Left ventricle myocardium superior (tissue), 1 donor: ENCODE measurements around the gene CHST3. TPM values are rescaled to one million over a fixed set of nuclear protein-coding genes. Genes with fewer than 3 reads are reported as not detected.
"Not testable (repeated sequence)": the region's sequence is repeated elsewhere in the genome, so short reads cannot be mapped to it uniquely, and the experiment has no call there.

Experiments used
- ATAC-seq: fragments of 200-7000 bp; cut with Tn5 transposase; one replicate; pipeline ENCODE4 v1.9.1; 2020; ENCODE audit warnings: mild to moderate bottlenecking, moderate library complexity
- DNase-seq: peaks from one replicate; pipeline ENCODE4 v3.0.0-alpha.2; 2020
- intact Hi-C: fragments of 100-400 bp; cut with micrococcal nuclease; formaldehyde crosslinking; loops from one replicate; pipeline ENCODE4 v1.11.0; 2022
- long read RNA-seq: library from polyadenylated mRNA; unstranded; transcript quantifications from one replicate; pipeline ENCODE4 v2.0.0, GENCODE V29; 2021
- total RNA-seq: library from RNA; stranded (reverse); fragmentation: NEBNext Ultra II Directional; extraction: Animal tissue kit (Norgen Biotek cat#: 25700); gene quantifications from one replicate; pipeline ENCODE4 v1.2.1, GENCODE V29; 2021
- donor health status: DM: no; HTN: yes; CAD: no; lungs with severe emphysema.

CHST3 gene, protein sequence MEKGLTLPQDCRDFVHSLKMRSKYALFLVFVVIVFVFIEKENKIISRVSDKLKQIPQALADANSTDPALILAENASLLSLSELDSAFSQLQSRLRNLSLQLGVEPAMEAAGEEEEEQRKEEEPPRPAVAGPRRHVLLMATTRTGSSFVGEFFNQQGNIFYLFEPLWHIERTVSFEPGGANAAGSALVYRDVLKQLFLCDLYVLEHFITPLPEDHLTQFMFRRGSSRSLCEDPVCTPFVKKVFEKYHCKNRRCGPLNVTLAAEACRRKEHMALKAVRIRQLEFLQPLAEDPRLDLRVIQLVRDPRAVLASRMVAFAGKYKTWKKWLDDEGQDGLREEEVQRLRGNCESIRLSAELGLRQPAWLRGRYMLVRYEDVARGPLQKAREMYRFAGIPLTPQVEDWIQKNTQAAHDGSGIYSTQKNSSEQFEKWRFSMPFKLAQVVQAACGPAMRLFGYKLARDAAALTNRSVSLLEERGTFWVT
- 18.5 TPM for total RNA-seq
- long read RNA-seq, partial matches to known transcripts: 0 of 16 reads
- long read RNA-seq, other reads (novel, unspliced or antisense): 16 of 16 reads

DNA sequence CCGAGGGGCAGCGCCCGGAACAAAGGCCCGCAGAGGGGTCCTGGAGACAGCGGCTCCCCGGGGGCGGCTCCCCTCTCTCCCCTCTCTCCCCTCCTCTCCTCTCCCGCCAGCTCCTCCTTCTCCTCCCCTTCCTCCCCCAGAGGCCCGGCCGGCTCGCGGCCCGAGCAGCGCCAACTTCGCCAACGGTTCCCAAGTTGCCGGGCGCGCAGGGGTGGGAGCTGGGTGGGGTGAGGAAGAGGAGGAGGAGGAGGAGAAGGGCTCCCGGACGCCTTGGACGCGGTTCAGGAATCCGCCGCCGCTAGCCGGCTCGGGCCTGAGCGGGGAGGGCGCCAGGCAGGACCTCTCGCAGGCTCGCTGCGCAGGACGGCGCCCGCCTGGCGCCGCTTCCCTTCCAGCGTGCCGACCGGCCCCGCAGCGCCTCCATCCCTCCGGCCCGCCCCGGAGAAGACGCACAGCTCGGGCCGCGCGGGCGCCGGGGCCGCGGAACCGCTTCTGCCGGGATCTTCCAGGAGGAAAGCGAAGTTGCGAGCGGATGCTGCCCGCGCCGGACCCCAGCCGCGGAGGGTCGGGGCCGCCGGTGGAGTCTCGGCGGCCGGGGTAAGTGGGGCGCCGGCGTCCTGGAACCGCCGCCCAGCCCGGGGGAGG is at the start of gene CHST3:
TSS of gene CHST3 (plus strand) at position 298 of the 645 bp plus-strand sequence. CDS start 41,448 bp downstream, outside the sequence.
- peak; percentile 86 for ATAC-seq
- peak; percentile 91 for DNase-seq
- intact Hi-C loops: loop anchor here (10.0 kb wide), 1 partner anchor 51 kb away; no protein-coding TSS in a partner anchor

DNA sequence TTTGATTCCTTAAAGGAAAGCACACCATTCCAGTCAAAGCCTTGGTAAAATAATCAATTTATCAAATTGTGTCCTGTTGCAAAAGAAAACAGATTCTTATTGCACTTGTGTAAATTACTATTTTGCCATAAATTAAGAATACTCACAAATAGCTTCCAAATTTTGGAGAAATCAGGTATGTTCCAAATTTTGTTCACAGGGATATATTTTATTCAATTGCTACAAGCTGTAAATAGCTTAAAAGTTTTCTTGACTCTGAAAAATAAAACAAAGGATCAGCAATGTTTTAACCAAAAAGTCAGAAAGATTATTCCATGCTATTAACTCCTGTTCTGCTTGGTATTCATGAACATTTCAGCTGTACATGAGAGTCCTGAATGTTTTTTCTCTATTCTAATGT is 47.4 kb upstream of the CHST3 start:
- intact Hi-C loops: no loop called here
- ATAC-seq: no peak
- DNase-seq: no peak

DNA sequence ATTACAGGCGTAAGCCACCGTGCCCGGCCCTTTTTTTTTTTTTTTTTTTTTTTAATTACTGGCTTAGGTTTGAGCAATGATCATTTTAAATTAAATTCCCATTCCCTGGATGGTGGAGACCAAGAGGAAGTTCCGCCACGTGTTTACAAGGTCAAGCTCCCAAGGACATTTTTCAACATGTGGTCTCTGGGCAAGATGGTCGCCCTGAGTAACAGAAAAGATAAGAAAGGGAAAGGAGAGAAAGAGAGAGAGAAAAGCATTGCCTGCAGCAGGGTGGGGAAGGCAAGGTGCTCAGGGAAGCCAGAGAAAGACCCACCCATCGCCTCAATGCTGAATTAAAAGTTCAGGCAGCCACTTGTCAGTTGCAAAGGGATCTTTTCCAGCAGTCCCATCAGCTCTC is 45.2 kb upstream of the CHST3 start:
- ATAC-seq (no peak), DNase-seq (no peak)
- intact Hi-C loops: no loop called here

DNA sequence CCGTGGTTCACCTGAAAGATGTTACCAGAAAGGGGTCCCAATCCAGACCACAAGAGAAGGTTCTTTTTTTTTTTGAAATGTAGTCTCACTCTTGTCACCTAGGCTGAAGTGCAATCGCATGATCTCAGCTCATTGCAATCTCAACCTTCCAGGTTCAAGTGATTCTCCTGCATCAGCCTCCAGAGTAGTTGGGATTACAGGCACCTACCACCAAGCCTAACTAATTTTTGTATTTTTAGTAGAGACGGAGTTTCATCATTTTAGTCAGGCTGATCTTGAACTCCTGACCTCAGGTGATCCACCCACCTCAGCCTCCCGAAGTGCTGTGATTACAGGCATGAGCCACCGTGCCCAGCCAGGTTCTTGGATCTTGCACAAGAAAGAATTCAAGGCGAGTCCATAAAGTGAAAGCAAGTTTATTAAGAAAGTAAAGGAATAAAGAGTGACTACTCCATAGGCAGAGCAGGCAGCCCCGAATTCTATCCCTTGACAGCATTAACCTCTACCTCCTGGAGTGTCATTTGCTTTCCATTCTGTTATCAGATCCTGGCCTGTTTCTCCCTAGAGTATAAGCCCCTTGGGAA is 44.1 kb upstream of the CHST3 start:
- intact Hi-C loops, DNase-seq, ATAC-seq: not testable (repeated sequence)

DNA sequence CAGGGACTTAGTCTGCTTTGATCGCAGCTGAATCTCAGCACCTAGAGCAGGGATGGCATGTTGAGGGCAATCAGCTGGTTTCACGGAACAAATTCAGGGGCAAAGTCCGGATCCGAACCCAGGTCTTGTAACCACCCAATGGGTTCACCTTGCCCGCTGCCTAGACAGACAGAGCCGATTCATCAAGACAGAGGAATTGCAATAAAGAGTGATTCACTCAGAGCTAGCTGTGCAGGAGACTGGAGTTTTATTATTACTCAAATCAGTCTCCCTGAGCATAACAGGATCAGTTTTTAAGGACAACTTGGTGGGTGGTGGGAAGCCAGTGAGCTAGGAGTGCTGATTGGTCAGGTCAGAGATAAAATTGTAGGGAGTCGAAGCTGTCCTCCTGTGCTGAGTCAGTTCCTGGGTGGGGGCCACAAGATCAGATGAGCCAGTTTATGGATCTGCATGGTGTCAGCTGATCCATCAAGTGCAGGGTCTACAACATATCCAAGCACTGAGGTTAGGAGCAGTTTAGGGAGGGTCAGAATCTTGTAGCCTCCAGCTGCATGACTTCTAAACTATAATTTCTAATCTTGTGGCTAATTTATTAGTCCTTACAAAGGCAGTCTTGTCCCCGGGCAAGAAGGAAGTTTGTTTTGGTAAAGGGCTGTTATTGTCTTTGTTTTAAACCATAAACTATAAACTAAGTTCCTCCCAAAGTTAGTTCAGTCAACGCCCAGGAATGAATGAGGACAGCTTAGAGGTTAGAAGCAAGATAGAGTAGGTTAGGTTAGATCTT is 43.5 kb upstream of the CHST3 start:
- ATAC-seq (no peak), DNase-seq (no peak)
- intact Hi-C loops: no loop called here

DNA sequence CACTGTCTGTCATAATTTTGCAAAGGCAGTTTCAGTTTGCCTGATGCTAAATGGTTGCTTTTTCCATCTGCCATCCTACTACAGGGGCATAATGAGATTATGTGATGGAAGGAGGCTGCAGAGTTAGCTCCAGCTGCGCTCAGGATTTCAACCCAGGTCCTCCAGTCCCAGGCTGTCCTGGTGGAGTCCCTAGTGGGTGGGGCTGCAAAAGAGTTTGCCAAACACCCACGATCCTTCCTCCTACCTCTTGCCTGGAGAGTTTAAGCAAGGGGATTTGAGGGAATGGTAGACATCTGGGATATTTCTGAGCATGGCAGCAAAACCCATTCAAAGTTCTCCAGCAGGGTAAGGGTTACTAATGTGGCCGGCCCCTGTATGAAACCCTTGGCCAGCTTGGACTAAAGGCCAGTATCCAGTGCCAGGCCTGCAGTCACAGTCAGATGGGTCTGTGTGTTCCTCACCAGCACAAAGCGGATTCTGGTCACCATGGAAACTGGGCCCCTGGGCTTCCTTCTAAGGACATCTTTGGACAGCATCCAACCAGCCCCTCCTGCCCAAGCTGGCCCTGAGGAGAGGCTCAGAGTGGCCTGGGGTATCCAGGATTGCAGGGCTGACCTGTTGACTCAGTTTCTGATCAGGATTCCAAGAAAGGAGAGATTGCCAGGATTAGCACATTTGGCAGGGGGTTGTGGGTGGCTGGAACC is 42.7 kb upstream of the CHST3 start:
- peak; percentile 77 for DNase-seq
- intact Hi-C loops: no loop called here
- ATAC-seq: peak; percentile 80

DNA sequence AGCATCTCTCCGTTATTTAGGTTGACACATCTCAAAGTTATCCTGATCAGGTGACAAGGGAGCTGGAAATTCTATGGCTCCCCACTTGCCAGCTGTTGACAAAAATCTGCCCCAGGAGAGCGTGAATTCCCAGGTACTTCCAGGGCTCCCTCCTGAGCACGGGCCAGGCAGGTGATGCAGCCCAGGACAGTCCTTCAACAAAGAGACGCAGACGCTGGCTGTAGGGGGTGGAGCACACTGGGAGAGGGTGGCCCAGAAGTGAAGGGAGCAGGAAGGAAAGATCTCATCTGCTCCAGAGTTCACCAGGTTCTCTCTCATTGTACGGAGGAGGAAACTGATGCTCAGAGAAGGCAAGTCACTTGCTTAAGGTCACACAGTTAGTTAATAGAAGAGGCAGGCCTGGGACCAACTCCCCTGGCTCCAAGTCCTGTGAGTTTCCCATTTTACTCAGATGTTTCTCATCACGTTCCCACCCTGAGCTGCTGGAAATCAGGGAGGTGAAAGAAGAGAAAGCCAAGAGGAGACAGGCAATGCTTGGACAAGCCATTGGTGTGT is 41.0 kb upstream of the CHST3 start:
- DNase-seq (no peak), ATAC-seq (peak; percentile 7)
- intact Hi-C loops: no loop called here

DNA sequence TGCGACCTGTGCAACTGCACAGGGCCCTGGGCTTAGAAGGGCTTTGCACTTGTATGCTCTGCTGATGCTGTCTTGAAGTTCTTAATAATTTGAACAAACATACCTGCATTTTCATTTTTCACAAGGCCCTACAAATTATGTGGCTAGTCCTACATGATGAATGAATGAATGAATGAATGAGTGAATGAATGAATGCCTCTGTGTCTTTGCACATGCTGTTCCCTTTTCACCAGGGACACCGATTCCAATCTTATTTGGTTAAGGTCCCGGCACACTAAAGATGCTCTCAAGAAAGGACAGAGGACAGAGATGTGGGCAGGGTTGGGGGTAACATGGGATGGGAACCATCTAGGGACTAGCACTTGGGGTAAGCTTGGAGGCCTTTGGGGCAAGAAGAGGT is 39.4 kb upstream of the CHST3 start:
- ATAC-seq (no peak), DNase-seq (no peak)
- intact Hi-C loops: no loop called here

DNA sequence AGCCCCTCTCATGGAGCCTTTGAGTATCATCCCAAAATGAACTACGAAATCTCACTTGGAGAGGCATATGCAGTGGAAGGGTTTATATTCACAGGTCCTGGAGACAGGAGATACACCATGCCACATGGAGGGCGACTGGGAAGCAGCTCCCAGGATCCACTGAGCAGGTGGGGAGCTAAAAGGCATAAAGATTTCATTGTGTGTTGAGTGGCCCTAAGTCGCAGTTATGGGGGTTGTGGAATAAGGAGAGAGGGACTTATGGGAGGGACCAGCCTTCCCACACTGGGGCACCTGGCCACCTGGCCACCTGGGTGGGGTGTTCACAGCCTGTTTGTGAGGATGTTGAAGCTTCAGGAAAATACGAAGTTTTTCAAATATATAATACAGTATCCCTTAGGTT is 37.0 kb upstream of the CHST3 start:
- intact Hi-C loops: no loop called here
- ATAC-seq (no peak), DNase-seq (no peak)

DNA sequence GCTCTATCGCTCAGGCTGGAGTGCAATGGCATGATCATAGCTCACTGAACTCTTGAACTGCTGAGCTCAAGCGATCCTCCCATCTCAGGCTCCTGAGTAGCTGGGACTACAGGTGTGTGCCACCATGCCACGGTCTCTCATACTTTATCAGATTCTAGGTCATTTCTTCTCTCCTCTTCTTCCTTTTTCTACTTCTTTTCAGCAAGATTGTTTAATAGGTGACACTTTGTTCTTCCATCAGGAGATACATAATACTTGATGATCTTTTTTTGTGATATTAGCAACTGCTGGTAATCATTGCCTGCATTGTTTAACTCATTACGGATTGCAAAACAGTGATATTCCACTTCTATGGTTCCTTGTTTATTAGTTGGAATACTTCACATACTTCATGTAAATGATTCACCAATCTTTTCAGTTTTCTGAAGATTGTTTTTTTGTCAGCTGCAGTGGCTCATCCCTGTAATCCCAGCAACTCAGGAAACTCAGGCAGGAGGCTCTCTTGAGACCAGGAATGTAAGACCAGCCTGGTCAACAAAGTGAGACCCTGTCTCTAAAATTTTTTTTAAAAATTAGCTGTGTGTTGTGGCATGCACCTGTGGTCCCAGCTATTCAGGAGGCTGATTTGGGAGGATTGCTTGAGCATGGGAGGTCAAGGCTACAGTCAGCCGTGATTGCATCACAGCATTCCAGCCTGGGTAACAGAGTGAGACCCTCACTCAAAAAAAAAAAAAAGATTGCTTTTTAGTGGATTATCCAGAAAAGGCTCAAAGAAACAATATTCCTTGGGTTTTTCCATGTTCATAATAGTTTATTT is 36.2 kb upstream of the CHST3 start:
- DNase-seq: no peak
- intact Hi-C loops: no loop called here
- no peak for ATAC-seq

DNA sequence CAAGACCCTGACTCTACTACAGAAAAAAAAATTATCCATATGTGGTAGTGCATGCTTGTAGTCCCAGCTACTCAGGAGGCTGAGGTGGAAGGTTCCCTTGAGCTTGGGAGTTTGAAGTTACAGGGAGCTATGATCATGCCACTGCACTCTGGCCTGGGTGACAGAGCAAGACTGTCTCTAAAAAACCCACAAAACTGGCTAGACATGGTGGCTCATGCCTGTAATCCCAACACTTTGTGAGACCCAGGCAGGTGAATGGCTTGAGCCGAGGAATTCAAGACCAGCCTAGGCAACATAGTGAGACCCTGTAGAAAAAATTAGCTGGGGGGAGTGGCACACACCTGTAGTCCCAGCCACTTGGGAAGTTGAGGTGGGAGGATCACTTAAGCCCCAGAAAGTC is 32.9 kb upstream of the CHST3 start:
- ATAC-seq (no peak), DNase-seq (no peak)
- intact Hi-C loops: no loop called here

DNA sequence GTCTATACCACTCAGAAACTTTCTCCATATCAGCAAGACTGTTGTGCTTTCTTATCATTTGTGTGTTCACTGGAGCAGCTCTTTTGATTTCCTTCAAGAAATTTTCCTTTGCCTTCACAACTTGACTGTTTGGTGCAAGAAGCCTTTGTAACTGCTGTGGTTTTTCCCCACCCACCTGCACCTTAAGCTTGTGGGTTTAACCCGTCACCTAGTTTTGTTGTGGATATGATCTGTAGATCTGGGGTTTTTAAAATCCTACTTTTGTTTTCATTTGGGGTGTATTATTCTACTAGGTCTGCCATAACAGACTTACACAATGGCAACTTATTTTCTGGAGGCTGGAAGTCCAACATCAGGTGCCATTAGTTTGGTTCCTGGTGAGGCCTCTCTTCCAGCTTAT is 30.5 kb upstream of the CHST3 start:
- no peak for ATAC-seq
- intact Hi-C loops: no loop called here
- DNase-seq: no peak

DNA sequence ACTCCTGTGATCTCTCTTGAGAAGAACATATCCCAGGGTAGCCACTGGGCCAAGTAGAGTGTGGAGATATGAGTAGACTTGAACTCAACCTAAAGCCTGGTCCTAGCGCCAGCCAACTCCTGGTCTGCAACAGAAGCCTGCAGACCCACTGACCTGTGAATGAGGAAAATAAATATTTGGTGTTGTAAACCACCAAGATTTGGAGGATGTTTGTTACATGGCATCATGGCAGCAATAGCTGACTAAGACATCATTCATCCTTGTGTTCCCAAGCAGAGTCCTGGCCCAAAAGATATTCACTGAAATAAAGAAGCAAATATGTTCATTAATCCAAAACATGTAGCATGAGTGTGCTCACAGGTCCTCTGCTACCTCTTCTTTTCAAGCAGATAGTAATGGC is 26.0 kb upstream of the CHST3 start:
- ATAC-seq: no peak
- intact Hi-C loops: no loop called here
- no peak for DNase-seq

DNA sequence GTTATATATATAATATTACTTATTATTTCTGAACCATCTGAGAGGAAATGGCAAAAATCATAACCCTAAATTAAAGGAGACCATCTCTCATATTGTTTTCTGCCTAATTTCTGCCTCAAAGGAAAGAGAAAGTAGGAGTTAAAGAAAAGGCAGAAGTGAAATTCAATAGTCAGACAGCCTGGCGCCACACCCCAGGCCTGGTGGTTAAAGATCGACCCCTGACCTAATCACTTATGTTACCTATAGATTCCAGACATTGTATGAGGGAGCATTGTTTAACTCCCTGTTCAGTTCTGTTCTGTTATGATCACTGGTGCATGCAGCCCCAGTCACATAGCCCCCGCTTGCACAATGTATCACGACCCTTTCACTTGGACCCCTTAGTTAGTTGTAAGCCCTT is 24.9 kb upstream of the CHST3 start:
- no peak for DNase-seq
- ATAC-seq: no peak
- intact Hi-C loops: no loop called here

DNA sequence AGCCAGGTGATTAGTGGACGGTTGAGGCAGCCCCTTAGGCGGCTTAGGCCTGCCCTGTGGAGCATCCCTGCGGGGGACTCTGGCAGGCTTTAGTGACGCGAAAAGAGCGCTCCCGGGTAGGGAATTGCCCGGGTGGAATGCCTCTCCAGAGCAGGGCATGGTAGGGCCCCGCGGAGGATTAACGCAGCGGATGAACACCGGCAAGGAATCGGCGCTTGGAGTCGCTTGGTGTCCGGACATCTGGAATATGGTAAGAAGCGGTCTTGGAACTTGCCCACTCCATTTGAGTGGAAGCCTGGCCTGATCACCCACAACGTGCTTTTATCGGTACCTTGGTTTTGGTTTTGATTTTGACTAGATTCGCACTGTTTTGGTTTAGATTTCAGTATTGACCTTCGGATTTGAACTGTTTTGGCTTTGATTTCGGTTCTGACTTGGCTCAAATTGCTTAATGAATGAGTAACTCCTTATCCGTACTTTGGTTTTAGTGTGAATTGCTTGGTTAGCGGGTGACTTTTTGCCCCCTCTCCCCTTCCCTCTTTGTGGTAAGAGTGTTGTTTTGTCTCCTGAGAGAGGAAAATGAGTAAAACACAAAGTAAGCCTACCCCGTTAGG is 24.2 kb upstream of the CHST3 start:
- DNase-seq (no peak), ATAC-seq (no peak)
- intact Hi-C loops: no loop called here

DNA sequence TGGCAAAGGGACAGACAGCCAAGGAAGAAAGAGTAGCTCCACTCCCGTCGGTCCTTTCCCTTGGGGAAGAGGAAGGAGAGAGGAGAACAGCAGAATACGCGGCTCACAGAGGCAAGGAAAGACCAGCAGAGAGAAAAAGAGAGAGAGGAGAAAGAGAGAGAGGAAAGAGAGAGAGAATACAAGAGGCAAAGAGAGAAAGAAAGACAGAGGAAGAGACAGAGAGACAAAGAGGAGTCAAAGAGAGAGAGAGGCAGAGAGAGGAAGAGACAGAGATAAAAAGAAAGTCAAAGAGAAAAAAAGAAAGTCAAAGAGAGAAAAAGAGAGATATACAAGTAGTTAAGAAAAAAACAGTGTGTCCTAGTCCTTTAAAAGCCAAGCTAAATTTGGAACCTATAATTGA is 23.4 kb upstream of the CHST3 start:
- no peak for ATAC-seq
- DNase-seq: no peak
- intact Hi-C loops: no loop called here

DNA sequence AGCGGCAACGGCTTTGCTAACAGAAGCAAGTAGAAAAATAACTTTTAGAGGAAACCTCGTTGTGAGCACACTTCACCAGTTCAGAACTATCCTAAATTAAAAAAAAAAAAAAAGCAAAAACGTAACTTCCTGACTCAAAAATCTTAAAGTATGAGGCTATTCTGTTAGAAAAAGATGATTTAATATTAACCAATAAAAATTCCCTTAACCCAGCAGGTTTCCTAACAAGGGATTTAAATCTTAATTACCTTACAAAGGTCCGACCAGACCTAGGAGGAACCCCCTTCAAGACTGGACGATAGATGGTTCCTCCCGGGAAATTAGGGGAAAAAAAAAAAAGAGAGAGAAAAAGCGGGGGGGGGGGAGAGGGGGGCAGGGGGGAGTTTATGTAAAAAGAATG is 22.9 kb upstream of the CHST3 start:
- intact Hi-C loops: no loop called here
- ATAC-seq: no peak
- no peak for DNase-seq
